HL-60 (cell line): ENCODE data around the gene AMFR.
"Not testable (repeated sequence)": the region's sequence is repeated elsewhere in the genome, so short reads cannot be mapped to it uniquely, and the experiment has no call there.

Experiments
- GABPA ChIP-seq: IDR thresholded peaks from 2 replicates; pipeline ENCODE4 v1.6.1; 2012; ENCODE audit warnings: low read depth
- TF ChIP-seq, protein P1 (sequence below): IDR thresholded peaks from one replicate; pipeline ENCODE4 v1.5.1; 2011; ENCODE audit warnings: low read length, control low read depth, inconsistent platforms; ENCODE audit not compliant: insufficient read depth

DNA sequence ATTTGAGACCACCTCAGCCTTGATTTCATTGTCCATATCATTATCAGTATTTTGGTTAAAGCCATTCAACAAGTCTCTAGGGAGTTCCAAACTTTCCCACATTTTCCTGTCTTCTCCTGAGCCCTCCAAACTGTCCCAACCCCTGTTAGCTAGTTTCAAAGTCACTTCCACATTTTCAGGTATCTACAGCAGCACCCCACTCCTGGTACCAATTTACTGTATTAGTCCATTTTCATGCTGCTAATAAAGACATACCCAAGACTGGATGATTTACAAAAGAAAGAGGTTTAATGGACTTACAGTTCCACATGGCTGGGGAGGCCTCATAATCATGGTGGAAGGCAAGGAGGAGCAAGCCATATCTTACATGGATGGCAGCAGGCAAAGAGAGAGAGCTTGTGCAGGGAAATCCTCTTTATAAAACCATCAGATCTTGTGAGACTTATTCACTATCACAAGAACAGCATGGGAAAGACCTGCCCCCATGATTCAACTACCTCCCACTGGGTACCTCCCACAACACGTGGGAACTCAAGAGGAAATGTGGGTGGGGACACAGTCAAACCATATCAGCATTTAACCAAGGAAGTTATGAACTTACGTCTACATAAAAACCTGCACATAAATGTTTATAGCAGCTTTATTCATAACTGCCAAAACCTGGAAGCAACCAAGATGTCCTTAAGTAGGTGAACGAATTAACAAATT is 44.4 kb downstream of the AMFR start:
- TF ChIP-seq, protein P1, sequence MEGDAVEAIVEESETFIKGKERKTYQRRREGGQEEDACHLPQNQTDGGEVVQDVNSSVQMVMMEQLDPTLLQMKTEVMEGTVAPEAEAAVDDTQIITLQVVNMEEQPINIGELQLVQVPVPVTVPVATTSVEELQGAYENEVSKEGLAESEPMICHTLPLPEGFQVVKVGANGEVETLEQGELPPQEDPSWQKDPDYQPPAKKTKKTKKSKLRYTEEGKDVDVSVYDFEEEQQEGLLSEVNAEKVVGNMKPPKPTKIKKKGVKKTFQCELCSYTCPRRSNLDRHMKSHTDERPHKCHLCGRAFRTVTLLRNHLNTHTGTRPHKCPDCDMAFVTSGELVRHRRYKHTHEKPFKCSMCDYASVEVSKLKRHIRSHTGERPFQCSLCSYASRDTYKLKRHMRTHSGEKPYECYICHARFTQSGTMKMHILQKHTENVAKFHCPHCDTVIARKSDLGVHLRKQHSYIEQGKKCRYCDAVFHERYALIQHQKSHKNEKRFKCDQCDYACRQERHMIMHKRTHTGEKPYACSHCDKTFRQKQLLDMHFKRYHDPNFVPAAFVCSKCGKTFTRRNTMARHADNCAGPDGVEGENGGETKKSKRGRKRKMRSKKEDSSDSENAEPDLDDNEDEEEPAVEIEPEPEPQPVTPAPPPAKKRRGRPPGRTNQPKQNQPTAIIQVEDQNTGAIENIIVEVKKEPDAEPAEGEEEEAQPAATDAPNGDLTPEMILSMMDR, result not testable (repeated sequence)
- not testable (repeated sequence) for TF ChIP-seq GABPA
